A549 (cell line): ENCODE results near the gene POLRMT. TPM values are rescaled to one million over a fixed set of nuclear protein-coding genes. Genes with fewer than 3 reads are reported as not detected.

Experiments
- ATAC-seq, 2 experiments: fragments of 200-7000 bp in 1 of 2; fragments of >200 bp in 1 of 2; cut with Nextera tagmentation in 1 of 2; cut with Tn5 transposase in 1 of 2; 3 replicates each; pipeline versions ENCODE4 v1.8.0 to v1.9.1; 2018 to 2020; ENCODE audit warnings: mild to moderate bottlenecking in 1 of 2, moderate library complexity in 1 of 2
- CTCF ChIA-PET: fragments of 300-600 bp; sonication (Branson Sonifier 250); formaldehyde crosslinking; extraction: SDS; loops from one replicate; lab custom pipeline; 2021; ENCODE audit warnings: antibody characterized with exemption, inconsistent platforms; lab: Yijun Ruan, JAX
- POLR2A ChIA-PET: fragments of 350-600 bp; formaldehyde crosslinking; extraction: SDS; loops from one replicate; lab custom pipeline; 2021; ENCODE audit warnings: antibody characterized with exemption, inconsistent platforms; lab: Yijun Ruan, JAX
- DNase-seq, 2 experiments: peaks; one replicate each; pipeline versions ENCODE4 v3.0.0 to v3.0.0-alpha.2; 2011 to 2016; ENCODE audit warnings: low read depth in 1 of 2, low spot score in 1 of 2
- FAIRE-seq: peaks from 2 replicates; lab custom pipeline; 2011; peaks lifted over from hg19 to GRCh38; lab: Jason Lieb, UNC
- H3K27ac ChIP-seq, 2 experiments: fragments of >200 bp; sonication (Bioruptor Twin); formaldehyde crosslinking; 3 replicates each; pipeline ENCODE4 v1.5.1; 2016 to 2017
- H3K4me1 ChIP-seq: fragments of >200 bp; sonication (Bioruptor Twin); formaldehyde crosslinking; 3 replicates; pipeline ENCODE4 v1.6.1; 2016
- H3K4me2 ChIP-seq: fragments of >200 bp; sonication (Bioruptor Twin); formaldehyde crosslinking; 3 replicates; pipeline ENCODE4 v1.6.1; 2016
- H3K4me3 ChIP-seq: fragments of >200 bp; sonication (Bioruptor Twin); formaldehyde crosslinking; 3 replicates; pipeline ENCODE4 v1.5.1; 2016
- H3K9me3 ChIP-seq: fragments of >200 bp; sonication (Bioruptor Twin); formaldehyde crosslinking; 3 replicates; pipeline ENCODE4 v1.6.1; 2016
- BCL3 ChIP-seq: fragments of >200 bp; sonication (Bioruptor Twin); formaldehyde crosslinking; IDR thresholded peaks from 3 replicates; pipeline ENCODE4 v1.6.1; 2016
- CEBPB ChIP-seq, 2 experiments: fragments of >200 bp in 1 of 2; sonication (Bioruptor Twin) in 1 of 2; formaldehyde crosslinking in 1 of 2; IDR thresholded peaks; 2 replicates each; pipeline ENCODE4 v1.6.1; 2012 to 2016
- CHD2 ChIP-seq: fragments of 150-350 bp; IDR thresholded peaks from 2 replicates; pipeline ENCODE4 v1.6.1; 2014; ENCODE audit warnings: low read length; ENCODE audit not compliant: partially characterized antibody
- CHD4 ChIP-seq: fragments of 200-600 bp; sonication (generic); IDR thresholded peaks from 2 replicates; pipeline ENCODE4 v1.6.1; 2016; ENCODE audit warnings: antibody characterized with exemption, mild to moderate bottlenecking, borderline replicate concordance
- FOSL2 ChIP-seq, 2 experiments: fragments of 450-650 bp in 1 of 2; fragments of >200 bp in 1 of 2; sonication (Bioruptor Twin) in 1 of 2; formaldehyde crosslinking; IDR thresholded peaks; 2 replicates each; pipeline versions ENCODE4 v1.5.0 to v1.6.1; 2016 to 2020; ENCODE audit warnings: mild to moderate bottlenecking in 1 of 2, moderate library complexity in 1 of 2
- FOXS1 ChIP-seq: fragments of 250-450 bp; sonication (Bioruptor Pico); IDR thresholded peaks from 2 replicates; pipeline ENCODE4 v1.5.0; 2020; ENCODE audit warnings: mild to moderate bottlenecking, moderate library complexity
- HDAC2 ChIP-seq: fragments of 200-600 bp; sonication (generic); IDR thresholded peaks from 2 replicates; pipeline ENCODE4 v1.6.1; 2016
- HOXB13 ChIP-seq: fragments of 250-450 bp; sonication (Bioruptor Pico); IDR thresholded peaks from 2 replicates; pipeline ENCODE4 v1.5.0; 2020; ENCODE audit warnings: low read depth, mild to moderate bottlenecking, moderate library complexity
- HOXB5 ChIP-seq: fragments of 250-450 bp; sonication (Bioruptor Pico); IDR thresholded peaks from 2 replicates; pipeline ENCODE4 v1.5.0; 2020; ENCODE audit warnings: mild to moderate bottlenecking, moderate library complexity
- JUN ChIP-seq, 2 experiments: fragments of >200 bp; sonication (Bioruptor Twin); formaldehyde crosslinking; IDR thresholded peaks; 2 replicates in 1 of 2; 3 replicates in 1 of 2; pipeline ENCODE4 v1.6.1; 2016 to 2017
- KDM1A ChIP-seq: fragments of 200-600 bp; sonication (generic); IDR thresholded peaks from 2 replicates; pipeline ENCODE4 v1.6.1; 2016; ENCODE audit warnings: low read depth, mild to moderate bottlenecking
- NFE2L2 ChIP-seq: fragments of 150-350 bp; conservative IDR thresholded peaks from 2 replicates; pipeline ENCODE4 v1.6.1; 2014; ENCODE audit warnings: low read length
- NPAS2 ChIP-seq: fragments of 250-450 bp; sonication (Bioruptor Pico); IDR thresholded peaks from 2 replicates; pipeline ENCODE4 v1.8.0; 2022; ENCODE audit warnings: mild to moderate bottlenecking, moderate library complexity, borderline replicate concordance
- POLR2A ChIP-seq: IDR thresholded peaks from 2 replicates; pipeline ENCODE4 v1.6.1; 2012; ENCODE audit warnings: mild to moderate bottlenecking, low read length
- POLR2AphosphoS2 ChIP-seq: conservative IDR thresholded peaks from 2 replicates; pipeline ENCODE4 v1.6.1; 2012; ENCODE audit warnings: low read length, improper control_type of control experiment, inconsistent platforms
- RAD21 ChIP-seq, 2 experiments: fragments of >200 bp in 1 of 2; sonication (Bioruptor Twin) in 1 of 2; formaldehyde crosslinking in 1 of 2; IDR thresholded peaks in 1 of 2; conservative IDR thresholded peaks in 1 of 2; 2 replicates in 1 of 2; 3 replicates in 1 of 2; pipeline ENCODE4 v1.6.1; 2012 to 2018; ENCODE audit warnings: inconsistent platforms in 1 of 2
- RFX5 ChIP-seq: fragments of 450-650 bp; IDR thresholded peaks from 2 replicates; pipeline ENCODE4 v1.7.1; 2014; ENCODE audit warnings: antibody characterized with exemption, mild to moderate bottlenecking, moderate library complexity
- RNF2 ChIP-seq: fragments of 200-600 bp; sonication (generic); IDR thresholded peaks from 2 replicates; pipeline ENCODE4 v1.6.1; 2016; ENCODE audit warnings: low read depth, mild to moderate bottlenecking, antibody characterized with exemption, moderate library complexity, borderline replicate concordance
- SREBF2 ChIP-seq: fragments of 450-650 bp; IDR thresholded peaks from 2 replicates; pipeline ENCODE4 v1.6.1; 2014; ENCODE audit warnings: mild to moderate bottlenecking, moderate library complexity
- TFCP2L1 ChIP-seq: fragments of 250-450 bp; sonication (Bioruptor Pico); IDR thresholded peaks from 2 replicates; pipeline ENCODE4 v1.5.0; 2021; ENCODE audit warnings: mild to moderate bottlenecking
- TP53 ChIP-seq: fragments of 250-450 bp; sonication (Bioruptor Pico); IDR thresholded peaks from 2 replicates; pipeline ENCODE4 v1.5.0; 2021; ENCODE audit warnings: mild to moderate bottlenecking, moderate library complexity
- ZC3H11A ChIP-seq: fragments of 450-650 bp; IDR thresholded peaks from 2 replicates; pipeline ENCODE4 v1.6.1; 2014; ENCODE audit warnings: antibody characterized with exemption, mild to moderate bottlenecking
- ZFP36 ChIP-seq: fragments of 450-650 bp; IDR thresholded peaks from 2 replicates; pipeline ENCODE4 v1.6.1; 2014; ENCODE audit warnings: borderline replicate concordance; ENCODE audit not compliant: partially characterized antibody
- WGBS: methylation state at CpG from one replicate; pipeline ENCODE4 v1.1.6; 2017; ENCODE audit errors: missing lambda C conversion rate; 5-methylcytosine and 5-hydroxymethylcytosine counted together
- polyA plus RNA-seq, 4 experiments: library from polyadenylated mRNA; depleted of rRNA in 3 of 4; stranded (reverse); fragments of >200 nt; fragmentation: RNase III in 1 of 4; extraction: RNeasy Plus Mini Kit Qiagen cat#74134 plus additional on column Dnase treatment in 1 of 4; gene quantifications; 2 replicates in 3 of 4; 3 replicates in 1 of 4; pipeline ENCODE4 v1.2.3, GENCODE V29; 2011 to 2017
- TF ChIP-seq, protein P1 (sequence below): fragments of >200 bp; sonication (Bioruptor Twin); formaldehyde crosslinking; IDR thresholded peaks from 3 replicates; pipeline ENCODE4 v1.5.1; 2016
- TF ChIP-seq, protein P2 (sequence below): IDR thresholded peaks from 2 replicates; pipeline ENCODE4 v1.6.1; 2012

POLRMT gene
- polyA plus RNA-seq, 2 of the 4 experiments (the other 2 are of a cell fraction), result 41.9 to 68.8 TPM

DNA sequence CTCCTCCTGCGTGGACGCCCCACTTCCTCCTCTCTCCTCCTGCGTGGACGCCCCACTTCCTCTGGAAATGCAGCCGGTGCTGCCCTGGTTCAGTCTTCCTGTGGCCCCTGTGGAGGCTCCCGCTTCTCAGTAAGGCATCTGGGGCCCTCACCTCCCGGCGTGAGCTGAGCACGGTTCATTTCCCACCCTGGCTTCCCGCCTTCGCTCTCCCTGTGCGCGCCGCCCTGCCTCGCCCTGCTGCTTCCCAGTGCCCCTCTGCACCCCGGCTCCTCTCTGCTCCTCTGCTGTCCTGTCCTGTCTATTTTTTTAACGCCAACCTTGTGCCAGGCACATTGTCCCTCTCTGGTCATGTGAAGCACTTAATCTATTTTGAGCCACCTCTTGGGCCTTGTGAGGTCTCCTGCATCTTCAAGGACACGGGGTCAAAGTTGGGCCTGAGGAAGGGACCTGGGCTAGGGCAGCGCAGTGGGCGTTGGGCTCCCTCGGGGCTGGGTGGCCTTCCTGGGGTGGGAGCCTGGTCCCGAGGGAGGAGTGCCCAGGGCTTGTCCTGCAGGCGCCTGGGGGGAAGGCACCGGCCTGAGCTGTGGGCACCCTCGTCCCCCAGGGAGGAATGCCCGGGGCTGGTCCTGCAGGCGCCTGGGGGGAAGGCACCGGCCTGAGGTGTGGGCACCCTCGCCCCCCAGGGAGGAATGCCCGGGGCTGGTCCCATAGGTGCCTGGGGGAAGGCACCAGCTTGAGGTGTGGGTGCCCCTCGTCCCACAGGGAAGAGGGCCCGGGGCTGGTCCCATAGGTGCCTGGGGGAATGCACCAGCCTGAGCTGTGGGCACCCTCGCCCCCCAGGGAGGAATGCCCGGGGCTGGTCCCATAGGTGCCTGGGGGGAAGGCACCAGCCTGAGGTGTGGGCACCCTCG lies 30.7 kb downstream of the POLRMT start:
- no peak overlapping the region for H3K4me2 ChIP-seq
- no peak for DNase-seq
- ChIA-PET POLR2A (no interaction called here), CTCF (no interaction called here)
- ATAC-seq, result no peak
- H3K4me3 ChIP-seq, result no peak overlapping the region
- TF ChIP-seq CEBPB (IDR thresholded peaks at IDR 0.05), result no peak
- TF ChIP-seq, all 56 proteins: peak for 0
- FAIRE-seq, result no peak
- Histone ChIP-seq H3K4me1 (no peaks in the 10 kb centered on the region), H3K9me3 (no peaks in the 10 kb centered on the region), H3K27ac (no peak overlapping the region)
- WGBS, result 96% methylated on average over 18 of the region's 35 CpGs

DNA sequence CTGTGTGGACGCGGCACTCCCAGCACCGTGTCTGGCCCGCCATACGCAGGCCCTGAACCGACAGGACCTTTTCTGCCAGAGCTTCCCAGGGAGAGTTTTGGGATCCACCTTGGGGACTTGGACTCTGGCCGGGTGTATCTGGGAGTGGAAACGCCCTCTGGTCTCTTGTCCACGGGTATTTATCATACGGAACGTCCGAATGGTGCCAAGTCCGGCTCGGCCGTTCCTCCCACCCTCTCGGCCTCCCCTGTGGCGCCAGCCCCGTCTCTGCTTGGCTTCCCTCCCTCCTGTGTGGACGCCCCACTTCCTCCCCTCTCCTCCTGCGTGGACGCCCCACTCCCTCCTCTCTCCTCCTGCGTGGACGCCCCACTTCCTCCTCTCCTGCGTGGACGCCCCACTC lies 31.5 kb downstream of the POLRMT start:
- FAIRE-seq (no peak), ATAC-seq (no peak), DNase-seq (no peak)
- Histone ChIP-seq H3K9me3 (no peaks in the 10 kb centered on the region), H3K27ac (no peak overlapping the region), H3K4me1 (no peaks in the 10 kb centered on the region), H3K4me2 (no peak overlapping the region), H3K4me3 (no peak overlapping the region)
- no peak for TF ChIP-seq CHD4
- no peak for TF ChIP-seq BCL3
- TF ChIP-seq RNF2, result no peak
- TF ChIP-seq NPAS2, result no peak
- no peak for TF ChIP-seq KDM1A
- TF ChIP-seq HDAC2, result no peak
- TF ChIP-seq, protein P1, sequence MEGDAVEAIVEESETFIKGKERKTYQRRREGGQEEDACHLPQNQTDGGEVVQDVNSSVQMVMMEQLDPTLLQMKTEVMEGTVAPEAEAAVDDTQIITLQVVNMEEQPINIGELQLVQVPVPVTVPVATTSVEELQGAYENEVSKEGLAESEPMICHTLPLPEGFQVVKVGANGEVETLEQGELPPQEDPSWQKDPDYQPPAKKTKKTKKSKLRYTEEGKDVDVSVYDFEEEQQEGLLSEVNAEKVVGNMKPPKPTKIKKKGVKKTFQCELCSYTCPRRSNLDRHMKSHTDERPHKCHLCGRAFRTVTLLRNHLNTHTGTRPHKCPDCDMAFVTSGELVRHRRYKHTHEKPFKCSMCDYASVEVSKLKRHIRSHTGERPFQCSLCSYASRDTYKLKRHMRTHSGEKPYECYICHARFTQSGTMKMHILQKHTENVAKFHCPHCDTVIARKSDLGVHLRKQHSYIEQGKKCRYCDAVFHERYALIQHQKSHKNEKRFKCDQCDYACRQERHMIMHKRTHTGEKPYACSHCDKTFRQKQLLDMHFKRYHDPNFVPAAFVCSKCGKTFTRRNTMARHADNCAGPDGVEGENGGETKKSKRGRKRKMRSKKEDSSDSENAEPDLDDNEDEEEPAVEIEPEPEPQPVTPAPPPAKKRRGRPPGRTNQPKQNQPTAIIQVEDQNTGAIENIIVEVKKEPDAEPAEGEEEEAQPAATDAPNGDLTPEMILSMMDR, result no peak
- no peak for TF ChIP-seq NFE2L2
- no peak for TF ChIP-seq RAD21 (conservative IDR thresholded peaks at IDR 0.05 in 1 of 2, IDR thresholded peaks at IDR 0.05 in 1 of 2)
- TF ChIP-seq JUN (IDR thresholded peaks at IDR 0.05), result no peak
- ChIA-PET CTCF (interaction anchor here (1.9 kb wide), 1 partner anchor 13 kb away, joined by 4 read pairs; no protein-coding TSS in a partner anchor), POLR2A (no interaction called here)
- WGBS, result 82% methylated on average over 19 of the region's 25 CpGs

- ATAC-seq (no peak), FAIRE-seq (no peak), DNase-seq (no peak)
- 95% methylated on average over 28 of the region's 28 CpGs for WGBS
- H3K4me3 ChIP-seq, result no peak overlapping the region
- H3K4me2 ChIP-seq, result no peak overlapping the region
- no peak overlapping the region for H3K27ac ChIP-seq
- POLR2A ChIA-PET, result no interaction called here
- H3K9me3 ChIP-seq, result no peaks in the 10 kb centered on the region
- no peaks in the 10 kb centered on the region for H3K4me1 ChIP-seq
- CTCF ChIA-PET, result interaction anchor here (1.9 kb wide), 1 partner anchor 13 kb away, joined by 4 read pairs; no protein-coding TSS in a partner anchor
- TF ChIP-seq CEBPB (IDR thresholded peaks at IDR 0.05) (no peak), CHD2 (no peak), FOXS1 (CRISPR knock-in tag) (no peak), FOSL2 (IDR thresholded peaks at IDR 0.05) (no peak), FOSL2 (CRISPR knock-in tag; IDR thresholded peaks at IDR 0.05) (no peak), KDM1A (no peak), TFCP2L1 (CRISPR knock-in tag) (no peak), RAD21 (conservative IDR thresholded peaks at IDR 0.05 in 1 of 2, IDR thresholded peaks at IDR 0.05 in 1 of 2) (no peak), SREBF2 (no peak), ZC3H11A (no peak), HOXB13 (CRISPR knock-in tag) (no peak), RFX5 (no peak), ZFP36 (no peak), HOXB5 (CRISPR knock-in tag) (no peak), POLR2A (no peak), TP53 (CRISPR knock-in tag) (no peak), POLR2AphosphoS2 (no peak)
- TF ChIP-seq, protein P2, sequence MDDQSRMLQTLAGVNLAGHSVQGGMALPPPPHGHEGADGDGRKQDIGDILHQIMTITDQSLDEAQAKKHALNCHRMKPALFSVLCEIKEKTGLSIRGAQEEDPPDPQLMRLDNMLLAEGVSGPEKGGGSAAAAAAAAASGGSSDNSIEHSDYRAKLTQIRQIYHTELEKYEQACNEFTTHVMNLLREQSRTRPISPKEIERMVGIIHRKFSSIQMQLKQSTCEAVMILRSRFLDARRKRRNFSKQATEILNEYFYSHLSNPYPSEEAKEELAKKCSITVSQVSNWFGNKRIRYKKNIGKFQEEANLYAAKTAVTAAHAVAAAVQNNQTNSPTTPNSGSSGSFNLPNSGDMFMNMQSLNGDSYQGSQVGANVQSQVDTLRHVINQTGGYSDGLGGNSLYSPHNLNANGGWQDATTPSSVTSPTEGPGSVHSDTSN, result no peak
- TF ChIP-seq, protein P1, result no peak
Observed at GRCh38 chr19:601310-601709, 32.0 kb downstream of the POLRMT start.
